Endothelial cell of umbilical vein (primary cell): ENCODE data around the gene PTGDR2. TPM values are rescaled to one million over a fixed set of nuclear protein-coding genes. Genes with fewer than 3 reads are reported as not detected.

Source experiments
- BruUV-seq: library from RNA; stranded (reverse); fragments of 400-500 nt; replicated peaks from 2 replicates; lab custom pipeline; 2021; lab: Mats Ljungman, UMichigan
- CTCF ChIA-PET: fragments of 300-600, 350-600 bp; sonication (Branson Sonifier 250); formaldehyde crosslinking; loops from one replicate; lab custom pipeline; 2021; ENCODE audit warnings: antibody characterized with exemption, inconsistent platforms; lab: Charles Lee
- POLR2A ChIA-PET: fragments of 300-600, 350-600 bp; sonication (Branson Sonifier 250); formaldehyde crosslinking; loops from one replicate; lab custom pipeline; 2021; ENCODE audit warnings: antibody characterized with exemption, inconsistent platforms; lab: Charles Lee
- DNase-seq: peaks from one replicate; pipeline ENCODE4 v3.0.0-alpha.2; 2011; ENCODE audit warnings: low read depth, low spot score
- FAIRE-seq: peaks from 2 replicates; lab custom pipeline; 2011; peaks lifted over from hg19 to GRCh38; lab: Jason Lieb, UNC
- H2AFZ ChIP-seq: 2 replicates; pipeline ENCODE4 v1.6.0; 2012; ENCODE audit warnings: low read depth, low read length, control low read depth, inconsistent platforms
- H3K27ac ChIP-seq: 2 replicates; pipeline ENCODE4 v1.5.1; 2011; ENCODE audit warnings: low read depth, mild to moderate bottlenecking, control low read depth, low read length, moderate library complexity; ENCODE audit not compliant: insufficient read depth
- H3K27me3 ChIP-seq, 2 experiments: 2 replicates each; pipeline versions ENCODE4 v1.6.0 to v1.6.1; 2011; ENCODE audit warnings: low read length in 2 of 2, mixed read lengths in 1 of 2; ENCODE audit not compliant: control insufficient read depth in 2 of 2, insufficient read depth in 2 of 2
- H3K36me3 ChIP-seq, 2 experiments: 2 replicates in 1 of 2; 3 replicates in 1 of 2; pipeline ENCODE4 v1.5.1; 2011; ENCODE audit warnings: low read length in 2 of 2, mild to moderate bottlenecking in 1 of 2, moderate library complexity in 1 of 2; ENCODE audit not compliant: control insufficient read depth in 2 of 2, insufficient read depth in 2 of 2; ENCODE audit errors: extremely low read depth in 1 of 2
- H3K4me1 ChIP-seq: 3 replicates; pipeline ENCODE4 v1.5.1; 2011; ENCODE audit warnings: mild to moderate bottlenecking, low read length; ENCODE audit not compliant: control insufficient read depth, insufficient read depth; ENCODE audit errors: extremely low read depth
- H3K4me2 ChIP-seq: 2 replicates; pipeline ENCODE4 v1.6.1; 2011; ENCODE audit warnings: low read length, control low read depth, mixed read lengths; ENCODE audit not compliant: insufficient read depth
- H3K4me3 ChIP-seq, 3 experiments: fragments of 200-600 bp in 1 of 3; sonication (generic), shearing (Covaris generic) in 1 of 3; replicated peaks in 1 of 3; 2 replicates each; pipeline ENCODE4 v1.5.1; 2011 to 2016; ENCODE audit warnings: control low read depth in 3 of 3, low read length in 3 of 3, mild to moderate bottlenecking in 2 of 3, inconsistent platforms in 1 of 3, low read depth in 1 of 3, moderate library complexity in 1 of 3; ENCODE audit not compliant: insufficient read depth in 1 of 3
- H3K79me2 ChIP-seq: 2 replicates; pipeline ENCODE4 v1.6.0; 2012; ENCODE audit warnings: low read length, inconsistent platforms; ENCODE audit not compliant: control insufficient read depth, insufficient read depth
- H3K9ac ChIP-seq: replicated peaks from 2 replicates; pipeline ENCODE3; 2011; ENCODE audit warnings: low read length, control low read depth; ENCODE audit not compliant: insufficient read depth; ENCODE audit errors: extremely low read depth
- H3K9me1 ChIP-seq: replicated peaks from 3 replicates; pipeline ENCODE4 v1.6.0; 2011; ENCODE audit warnings: mild to moderate bottlenecking, low read length; ENCODE audit not compliant: control insufficient read depth, insufficient read depth; ENCODE audit errors: extremely low read depth
- H3K9me3 ChIP-seq: replicated peaks from 2 replicates; pipeline ENCODE4 v1.5.1; 2012; ENCODE audit warnings: low read length, inconsistent platforms; ENCODE audit not compliant: control insufficient read depth, insufficient read depth
- H4K20me1 ChIP-seq: replicated peaks from 2 replicates; pipeline ENCODE3; 2011; ENCODE audit warnings: mild to moderate bottlenecking, low read length; ENCODE audit not compliant: control insufficient read depth, insufficient read depth; ENCODE audit errors: extremely low read depth
- CTCF ChIP-seq, 2 donors: IDR thresholded peaks; 1 replicate in 1 of 2; 2 replicates in 1 of 2; pipeline ENCODE4 v1.5.1; 2011; ENCODE audit warnings: low read length in 2 of 2, mild to moderate bottlenecking in 2 of 2, moderate library complexity in 2 of 2, control low read depth in 1 of 2, inconsistent platforms in 1 of 2, low read depth in 1 of 2; ENCODE audit not compliant: insufficient read depth in 1 of 2; ENCODE audit errors: extremely low read depth in 1 of 2
- EZH2 ChIP-seq: IDR thresholded peaks from 2 replicates; pipeline ENCODE4 v1.6.1; 2012; ENCODE audit warnings: borderline replicate concordance, low read depth, mild to moderate bottlenecking, moderate library complexity, low read length, inconsistent platforms; ENCODE audit not compliant: severe bottlenecking
- FOS ChIP-seq: IDR thresholded peaks from 2 replicates; pipeline ENCODE4 v1.6.1; 2011; ENCODE audit warnings: mild to moderate bottlenecking, low read length, moderate library complexity, borderline replicate concordance; ENCODE audit not compliant: insufficient read depth
- GATA2 ChIP-seq: IDR thresholded peaks from 2 replicates; pipeline ENCODE4 v1.7.0; 2011; ENCODE audit warnings: low read depth, mild to moderate bottlenecking, moderate library complexity, mixed read lengths, low read length; ENCODE audit not compliant: insufficient read length, insufficient read depth
- MYC ChIP-seq: IDR thresholded peaks from one replicate; pipeline ENCODE4 v1.6.1; 2011; ENCODE audit warnings: mild to moderate bottlenecking, low read depth, low read length
- POLR2A ChIP-seq: IDR thresholded peaks from 2 replicates; pipeline ENCODE4 v1.6.1; 2012; ENCODE audit warnings: low read depth, mild to moderate bottlenecking, control low read depth, low read length
- POLR2AphosphoS5 ChIP-seq: IDR thresholded peaks from 2 replicates; pipeline ENCODE4 v1.6.1; 2012; ENCODE audit warnings: low read depth, mild to moderate bottlenecking, control low read depth, low read length, moderate library complexity; ENCODE audit not compliant: insufficient read depth
- dilution Hi-C: fragments of 300-500 bp; cut with MboI; formaldehyde crosslinking; loops from one replicate; pipeline ENCODE4 v1.15.0; 2019; ENCODE audit warnings: low sequenced_read_pairs; ENCODE audit not compliant: extremely low pct_ligation_motif_present
- intact Hi-C: fragments of 100-400 bp; cut with micrococcal nuclease; formaldehyde crosslinking; loops from one replicate; pipeline ENCODE4 v1.10.0; 2022
- polyA plus RNA-seq, 4 experiments: library from polyadenylated mRNA; depleted of rRNA in 3 of 4; stranded (reverse) in 3 of 4; unstranded in 1 of 4; fragments of >200 nt; gene quantifications; 2 replicates each; pipeline versions ENCODE4 v1.2.1 to v1.2.3, GENCODE V29; 2011 to 2012; ENCODE audit warnings: missing spikeins in 1 of 4
- total RNA-seq: library from RNA; stranded (reverse); gene quantifications from 2 replicates; pipeline ENCODE4 v1.2.3, GENCODE V29; 2021

PTGDR2 gene
- total and polyA plus RNA-seq, 2 donors (not counting 3 experiments of a cell fraction or from before 2014, with no cell fraction given), result 0.15 TPM; not detected in 1

DNA sequence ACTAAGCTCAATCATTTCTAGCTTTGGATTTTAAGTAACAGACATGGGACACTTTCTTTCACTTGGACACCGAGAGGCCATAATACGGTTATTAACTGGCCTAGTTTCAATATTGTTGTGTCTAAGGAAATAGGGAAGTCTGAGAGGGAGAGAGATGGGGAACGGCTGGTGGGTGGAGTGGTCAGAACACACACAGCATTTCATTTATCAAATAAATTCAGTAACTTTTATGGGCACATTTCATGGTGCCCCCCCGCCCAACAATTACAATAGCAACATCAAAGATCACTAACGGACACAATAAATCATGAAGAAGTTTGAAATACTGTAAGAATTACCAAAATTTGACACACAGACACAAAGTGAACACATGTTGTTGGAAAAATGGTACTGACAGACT lies 39.9 kb upstream of the PTGDR2 start:
- TF ChIP-seq CTCF (IDR thresholded peaks at IDR 0.05; ENCODE audit: extremely low read depth in 1 of 2, insufficient read depth in 1 of 2, low read depth in 1 of 2, low read length in 2 of 2) (no peak), MYC (no peak), POLR2AphosphoS5 (no peak), EZH2 (no peak), POLR2A (no peak), FOS (no peak), GATA2 (no peak)
- CTCF ChIA-PET, result interaction anchor here (0.6 to 13.1 kb wide), 4 partner anchors 8 to 120 kb away, joined by 3 to 300 read pairs (median 4); no protein-coding TSS in a partner anchor

More for the DNA sequence above, 39.9 kb upstream of the PTGDR2 start:
- Histone ChIP-seq H3K9me1 (no peaks in the 10 kb centered on the region), H3K79me2 (no peaks in the 10 kb centered on the region), H3K4me2 (no peak overlapping the region), H3K36me3 (peaks cover 29 to 31% of the 10 kb centered on the region in 2 experiments), H3K4me3 (no peak overlapping the region), H3K9me3 (no peaks in the 10 kb centered on the region), H3K27ac (no peak overlapping the region), H3K9ac (no peak overlapping the region), H4K20me1 (no peaks in the 10 kb centered on the region), H3K27me3 (no peaks in the 10 kb centered on the region), H2AFZ (no peak overlapping the region), H3K4me1 (peaks cover 14% of the 10 kb centered on the region)
- POLR2A ChIA-PET, result no interaction called here
- dilution Hi-C loops (no loop called here), intact Hi-C loops (no loop called here)
- FAIRE-seq (no peak), DNase-seq (no peak)
- no TSS peak for BruUV-seq
